TTC549 (cell line): ENCODE results near the gene PAX5.

Experiments
- FAIRE-seq: peaks from 2 replicates; lab custom pipeline; 2012; peaks lifted over from hg19 to GRCh38; lab: Jason Lieb, UNC

PAX5 gene

DNA sequence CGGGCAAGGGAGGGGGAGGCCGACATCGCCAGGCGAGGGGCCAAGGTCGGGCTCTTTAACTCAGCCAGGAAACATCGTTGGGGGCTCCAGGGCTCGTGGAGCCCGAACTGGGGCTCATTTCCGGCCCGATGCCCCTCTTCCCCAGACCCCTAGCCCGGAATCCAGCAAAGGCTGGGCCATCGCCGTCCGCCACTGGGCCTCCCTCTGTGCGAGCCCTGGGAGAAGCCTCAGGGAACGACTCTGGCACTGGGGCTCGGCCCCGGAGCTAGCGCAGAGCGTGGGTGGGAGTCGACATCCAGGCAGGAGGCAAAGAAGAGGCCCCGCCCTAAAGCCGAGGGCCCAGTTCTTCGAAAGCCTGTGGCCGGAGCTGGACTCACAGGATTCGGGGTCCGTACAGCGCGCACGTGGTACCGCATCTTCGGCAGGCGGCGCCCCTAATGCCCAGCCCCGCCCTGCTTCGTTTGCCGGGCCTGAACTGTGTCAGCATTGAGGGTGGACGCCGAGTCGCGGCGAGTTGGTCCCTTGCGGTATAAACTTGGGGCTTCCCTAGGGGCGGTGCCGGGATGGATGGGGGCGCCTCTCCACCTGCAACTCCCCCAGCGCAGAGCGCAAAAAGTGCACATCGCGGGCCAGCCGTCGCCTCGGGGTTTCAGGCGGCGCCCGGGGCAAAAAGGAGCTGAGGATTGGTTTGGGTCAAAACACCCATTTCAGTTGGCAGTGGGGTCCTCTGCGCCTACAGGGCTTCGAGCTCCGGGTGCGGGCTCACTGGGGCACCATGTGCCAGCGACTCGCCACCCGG lies 3.6 kb upstream of the PAX5 start:
- FAIRE-seq: no peak

DNA sequence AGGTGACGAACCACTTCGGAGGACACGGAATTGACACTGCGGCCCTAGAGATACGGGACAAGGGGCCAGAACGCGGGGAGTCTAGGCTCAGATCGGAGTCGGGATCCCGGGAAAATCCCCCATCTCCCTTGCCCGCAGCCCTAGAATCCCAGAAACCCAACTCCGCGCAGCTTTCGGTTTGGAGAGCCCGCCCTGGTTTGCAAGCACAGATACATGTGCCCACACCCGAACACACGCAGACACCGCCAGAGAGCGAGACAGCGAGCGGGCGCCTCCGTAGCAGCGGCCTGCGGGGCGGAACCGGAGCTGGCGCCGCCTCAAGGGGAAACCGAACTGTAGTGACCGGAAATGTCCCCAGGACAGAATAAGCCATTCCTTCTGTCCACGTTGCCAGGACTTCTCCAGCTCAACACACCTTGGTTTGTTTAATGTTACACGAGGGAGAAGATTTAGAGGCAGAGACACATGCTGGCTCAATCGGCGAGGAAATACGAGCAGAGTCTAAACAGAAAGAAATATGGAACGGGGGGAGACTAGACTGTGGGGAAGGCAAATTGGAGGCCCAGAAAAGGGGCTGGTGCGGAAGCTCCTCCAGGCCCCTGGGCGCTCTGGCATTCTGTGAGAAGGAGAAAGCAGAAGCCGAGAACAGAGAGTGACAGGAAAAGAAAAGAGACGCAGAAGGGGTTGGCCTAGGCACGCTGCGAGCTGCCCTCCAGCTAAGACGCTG lies 2.9 kb upstream of the PAX5 start:
- no peak for FAIRE-seq

DNA sequence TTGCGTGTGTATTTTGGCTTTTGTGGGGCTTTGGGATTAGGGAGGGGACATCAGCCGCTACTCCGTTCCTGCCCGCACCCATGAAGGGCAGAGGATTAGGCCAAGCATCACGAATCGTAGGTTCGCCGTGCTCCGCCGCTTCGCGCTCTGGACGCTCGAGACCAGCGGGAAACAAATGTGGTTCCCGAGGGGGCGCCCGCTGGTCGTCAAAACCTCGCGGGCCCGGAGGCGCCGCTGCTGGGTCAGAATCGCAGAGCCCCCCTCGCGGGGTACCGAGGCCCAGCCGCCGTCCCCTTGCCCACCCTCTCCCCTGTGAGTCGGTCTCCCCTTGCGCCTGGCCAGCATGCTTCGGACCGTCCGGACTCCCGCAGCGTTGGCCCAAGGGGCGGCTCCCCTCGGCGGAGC lies 2.3 kb upstream of the PAX5 start:
- FAIRE-seq: no peak

DNA sequence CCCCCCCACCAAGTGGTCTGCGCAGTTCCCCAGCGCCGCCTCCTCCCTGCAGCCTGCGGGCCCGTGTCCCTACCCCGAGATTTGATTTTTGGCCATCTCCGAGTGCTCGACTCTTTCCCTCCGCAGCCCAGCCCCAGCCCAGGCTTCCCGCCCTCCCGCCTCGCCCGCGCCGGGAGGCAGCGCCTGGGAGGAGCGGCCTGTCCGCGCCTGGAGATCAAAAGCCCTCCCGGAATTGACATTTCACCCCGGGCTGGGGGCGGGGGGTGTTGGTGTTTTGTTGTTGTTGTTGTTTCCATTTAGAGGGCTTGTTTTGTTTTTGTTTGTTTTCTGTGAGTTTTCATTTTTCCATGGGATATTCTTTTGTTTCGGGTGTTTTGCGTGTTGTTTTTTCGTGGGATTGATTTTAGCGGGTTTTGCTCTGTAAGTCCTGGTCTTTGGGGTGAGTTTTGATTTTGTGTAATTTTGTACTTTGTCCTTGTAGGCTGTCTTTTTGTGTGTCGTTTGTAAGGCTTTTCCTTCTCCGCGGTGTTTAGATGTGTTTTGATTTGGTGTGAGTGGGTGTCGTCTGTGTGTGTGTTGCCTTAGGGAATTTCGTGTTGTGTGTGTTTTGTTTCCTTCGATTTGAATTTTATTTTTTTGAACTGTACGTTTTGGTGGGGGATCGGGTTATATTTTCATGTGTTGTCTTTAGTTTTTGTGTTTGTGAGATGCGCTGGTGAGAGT lies 1.7 kb upstream of the PAX5 start:
- no peak for FAIRE-seq

DNA sequence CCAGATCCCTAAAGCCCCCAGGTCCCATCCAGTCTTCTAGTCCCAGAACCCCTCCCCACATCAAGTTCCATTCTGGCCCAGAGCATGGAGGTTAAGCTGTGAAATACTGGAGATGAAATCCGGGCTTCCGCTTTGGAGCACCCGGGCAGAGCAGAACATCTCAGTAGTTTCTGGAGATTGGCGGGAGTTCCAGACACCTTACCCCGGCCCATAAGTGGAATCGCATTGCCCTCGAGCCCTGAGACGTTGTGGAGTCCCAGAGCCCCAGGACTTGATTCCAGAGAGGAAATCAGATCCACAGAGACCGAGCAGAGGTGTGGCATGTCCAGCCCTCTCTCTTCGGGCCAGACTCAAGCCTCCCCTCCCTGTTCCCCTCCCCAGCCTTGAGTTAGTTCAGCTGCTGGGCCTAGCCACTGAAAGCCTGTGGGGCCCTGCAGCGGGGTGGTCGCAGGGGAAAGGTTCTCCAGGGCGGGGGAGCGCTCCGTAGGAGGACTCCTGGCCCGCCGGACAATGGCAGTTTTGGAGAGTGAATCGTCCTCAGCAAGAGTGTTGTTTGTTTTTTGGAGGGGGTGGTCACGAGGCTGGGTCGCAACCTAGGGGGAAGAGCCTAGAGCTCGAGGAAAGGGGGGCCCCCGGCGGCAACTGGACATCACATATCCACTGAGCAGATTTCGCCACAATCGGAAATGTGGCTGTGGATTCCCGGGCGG lies 1.0 kb upstream of the PAX5 start:
- FAIRE-seq: no peak

DNA sequence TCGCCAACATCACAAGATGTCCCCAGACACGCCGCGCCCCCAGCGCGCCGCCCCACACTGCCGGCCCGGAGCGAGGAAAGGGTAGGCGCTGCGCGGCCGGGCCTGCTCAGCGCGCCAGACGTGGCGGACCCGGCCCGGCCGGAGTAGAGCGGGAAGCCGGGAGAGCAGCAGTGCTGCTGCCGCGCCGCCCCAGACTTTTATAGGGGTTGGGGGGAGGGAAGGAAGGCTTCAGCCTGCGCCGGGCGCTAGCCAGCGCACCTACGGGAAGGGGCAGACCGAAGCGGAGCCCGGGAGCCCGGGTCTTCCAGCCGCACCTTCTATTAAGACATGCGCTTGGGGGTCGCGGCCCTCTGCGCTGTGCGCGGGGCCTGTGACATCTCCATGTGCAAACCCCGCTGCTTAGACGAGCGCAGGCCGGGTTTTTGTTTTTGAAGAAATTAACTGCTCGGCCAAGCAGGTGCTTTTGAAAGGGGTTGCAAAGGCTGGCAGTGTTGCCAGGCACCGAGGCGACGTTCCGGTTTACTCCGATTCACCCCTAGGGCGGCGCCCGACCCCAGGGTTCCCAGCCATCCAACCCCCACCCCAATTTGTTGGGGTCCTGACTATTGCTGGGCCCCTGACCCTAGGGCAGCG lies 353 bp upstream of the PAX5 start:
- no peak for FAIRE-seq

DNA sequence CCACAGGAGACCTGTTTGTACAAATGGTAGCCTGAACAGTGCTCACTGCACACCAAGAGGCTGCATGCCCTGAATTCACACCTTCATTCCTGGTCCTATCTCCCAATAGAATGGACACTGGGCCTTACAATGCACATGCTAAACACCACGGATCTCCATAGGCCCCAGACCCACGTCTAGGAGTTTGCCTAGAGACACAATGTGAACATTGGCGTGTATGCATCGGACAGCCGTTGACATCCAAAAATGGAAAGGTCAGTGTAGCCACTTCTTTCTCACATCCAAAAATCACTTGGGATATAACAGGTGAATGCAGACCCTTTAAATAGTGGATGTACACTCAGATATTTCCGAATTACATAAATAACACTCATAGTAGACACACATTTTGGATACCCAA lies 927 bp downstream of the PAX5 start:
- FAIRE-seq: no peak

DNA sequence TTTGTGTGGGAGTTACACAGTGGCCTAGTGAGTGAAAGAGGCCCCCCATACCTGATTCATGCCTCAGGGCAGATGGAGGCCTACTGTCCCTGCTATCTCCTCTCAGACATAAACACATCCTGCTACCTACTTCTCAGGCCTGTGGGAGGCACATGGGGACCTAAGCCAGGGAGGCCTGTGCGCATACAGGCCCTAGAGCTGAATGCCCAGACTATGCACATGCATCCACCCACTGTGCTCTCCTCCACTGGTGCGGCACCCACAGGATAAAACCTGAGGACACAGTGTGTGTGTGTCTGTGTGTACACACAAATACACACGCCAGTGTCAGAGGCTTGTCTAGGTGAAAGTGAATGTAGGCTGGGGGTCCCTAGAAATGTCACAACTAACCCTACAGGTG lies 1.4 kb downstream of the PAX5 start:
- FAIRE-seq: no peak

DNA sequence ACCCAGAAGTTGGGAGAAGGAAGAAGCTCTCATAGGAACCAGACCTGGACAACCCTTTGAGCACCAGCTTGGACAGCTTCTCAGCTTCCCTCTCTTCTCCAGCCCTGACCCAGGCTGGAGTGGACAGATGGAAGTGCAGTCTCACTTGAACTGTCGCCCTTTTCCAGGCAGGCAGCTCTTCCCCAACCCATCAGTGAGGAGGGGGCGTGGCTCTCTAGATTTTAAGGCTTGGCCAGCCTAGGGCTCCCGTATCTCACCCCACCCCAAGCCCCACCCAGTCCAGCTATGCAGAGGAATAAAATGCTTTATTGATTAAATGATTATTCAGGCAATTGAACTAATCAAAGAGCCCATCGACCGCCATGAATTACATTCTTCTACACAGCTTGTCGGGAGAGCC lies 2.2 kb downstream of the PAX5 start:
- FAIRE-seq: no peak

DNA sequence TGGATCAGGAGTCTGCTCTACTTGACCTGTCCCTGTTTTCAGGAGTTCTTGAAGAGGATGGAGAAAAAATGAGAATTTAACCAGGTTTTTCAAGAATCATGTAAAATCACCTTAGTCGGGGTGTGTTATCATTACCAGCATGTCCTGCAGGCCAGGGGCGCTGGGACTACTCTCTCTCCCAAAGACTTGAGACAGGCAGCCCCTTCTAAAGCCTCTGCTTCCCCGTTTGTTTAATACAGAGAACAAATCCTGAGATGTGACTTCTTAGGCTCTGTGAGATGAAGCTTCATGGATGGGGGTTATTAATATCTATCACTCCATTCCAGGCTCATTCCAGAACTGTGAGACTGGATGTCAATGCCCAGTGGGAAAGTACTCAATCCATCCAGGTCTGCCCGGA lies 3.0 kb downstream of the PAX5 start:
- no peak for FAIRE-seq

DNA sequence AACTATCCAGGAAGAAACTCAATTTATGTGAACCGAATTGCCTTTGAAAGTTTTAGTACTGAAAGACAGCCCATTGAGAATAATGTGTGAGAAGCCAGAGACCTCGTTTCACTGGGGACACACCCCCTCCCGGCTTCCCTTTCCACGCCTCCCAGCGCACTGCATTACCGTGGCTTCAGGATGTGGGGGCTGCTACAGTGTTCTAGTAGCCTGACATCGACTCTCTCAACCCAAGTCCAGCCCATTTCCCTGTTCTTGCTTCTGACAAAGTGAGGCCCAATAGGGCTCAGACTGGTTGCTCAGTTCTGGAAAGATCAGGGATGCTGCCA lies 3.5 kb downstream of the PAX5 start:
- FAIRE-seq: no peak

DNA sequence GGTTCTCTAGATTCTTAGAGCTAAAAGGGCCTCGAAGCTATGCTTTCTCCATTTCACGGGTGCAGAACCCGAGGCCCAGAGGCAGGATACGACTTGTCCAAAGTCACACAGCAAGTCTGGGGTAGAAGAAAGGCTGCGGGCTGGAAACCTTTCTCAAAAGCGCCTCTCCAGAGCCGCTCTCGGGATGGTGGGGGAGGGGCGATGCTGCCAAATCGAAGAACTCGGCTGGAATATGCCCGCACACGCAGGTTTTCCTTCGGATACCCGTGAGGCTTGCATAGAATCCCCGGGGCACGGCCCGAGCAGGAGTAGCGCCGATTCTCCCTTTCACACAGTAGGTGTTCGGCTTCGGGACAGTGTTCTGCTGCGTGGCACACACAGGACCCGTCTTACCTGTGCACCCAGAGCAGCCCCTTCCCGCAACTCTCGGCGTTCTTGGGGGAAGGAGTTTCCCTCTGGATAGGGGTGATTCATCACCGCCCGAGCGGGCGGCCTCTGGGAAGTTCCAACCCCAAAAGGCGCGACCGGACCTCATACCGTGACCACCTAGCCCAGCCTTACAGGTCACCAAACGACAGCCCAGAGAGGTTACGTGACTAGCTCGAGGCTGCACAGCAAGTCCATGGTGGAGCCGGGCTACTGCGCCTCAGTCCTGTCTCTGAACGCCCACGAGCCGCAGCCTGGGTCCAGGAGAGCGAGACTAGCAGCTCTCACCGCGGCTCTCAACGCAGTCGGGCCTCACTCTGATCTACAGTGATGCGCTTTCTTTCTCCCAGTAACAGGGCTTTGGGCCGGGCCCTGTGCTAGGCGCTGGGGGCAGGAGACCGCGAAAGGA lies 4.1 kb downstream of the PAX5 start:
- FAIRE-seq: no peak

DNA sequence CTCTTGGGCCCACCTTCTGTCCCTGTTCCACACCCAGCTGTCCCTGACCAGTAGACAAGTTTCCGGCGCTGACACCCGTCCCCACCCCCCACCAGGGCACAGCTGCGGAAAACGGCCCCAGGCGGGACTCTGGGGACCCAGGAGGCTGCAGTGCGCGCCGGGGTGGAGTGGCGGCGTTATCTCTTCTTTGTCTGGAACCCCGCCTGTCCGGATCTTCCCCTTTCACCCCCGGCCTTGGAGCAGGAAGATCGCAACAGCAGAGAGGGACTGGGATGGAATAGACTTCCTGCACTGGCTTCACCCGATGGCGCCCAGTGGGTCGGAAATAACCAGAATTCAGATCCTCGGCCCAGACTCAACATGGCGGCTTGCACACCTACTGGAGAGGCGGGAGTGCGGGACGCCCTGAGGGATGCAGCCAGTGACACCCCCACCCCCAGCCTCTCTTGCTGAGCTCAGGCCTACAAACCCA lies 4.7 kb downstream of the PAX5 start:
- FAIRE-seq: no peak

DNA sequence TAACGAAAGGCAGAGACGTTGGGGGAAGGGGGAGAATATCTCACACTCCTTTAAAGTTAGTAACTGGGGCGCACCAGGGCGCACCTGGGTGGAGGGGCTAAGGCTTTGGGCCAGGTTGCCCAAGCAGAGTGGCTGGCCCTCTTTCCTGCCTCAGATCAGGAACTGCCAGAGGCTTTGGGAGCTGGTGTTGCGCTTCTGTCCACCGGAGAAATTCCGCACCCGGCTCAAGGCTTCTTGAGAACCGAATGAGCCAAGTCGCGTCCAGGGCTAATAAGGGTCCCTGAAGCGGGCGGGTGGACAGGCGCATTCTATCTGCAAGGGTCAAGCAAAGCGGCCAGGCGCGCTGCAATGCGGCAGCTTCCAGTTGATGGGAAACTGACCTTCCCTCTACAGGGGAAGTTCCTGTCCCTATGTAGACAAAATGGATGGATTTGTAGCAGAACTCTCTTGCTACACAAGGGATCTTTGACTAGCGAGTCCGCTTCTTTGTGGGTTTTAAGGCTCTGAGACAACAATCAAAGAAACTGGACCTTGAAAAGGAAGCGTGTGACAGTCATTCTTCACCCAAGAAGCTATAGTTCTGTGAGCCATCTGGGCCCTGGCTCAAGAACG lies 5.5 kb downstream of the PAX5 start:
- FAIRE-seq: no peak

DNA sequence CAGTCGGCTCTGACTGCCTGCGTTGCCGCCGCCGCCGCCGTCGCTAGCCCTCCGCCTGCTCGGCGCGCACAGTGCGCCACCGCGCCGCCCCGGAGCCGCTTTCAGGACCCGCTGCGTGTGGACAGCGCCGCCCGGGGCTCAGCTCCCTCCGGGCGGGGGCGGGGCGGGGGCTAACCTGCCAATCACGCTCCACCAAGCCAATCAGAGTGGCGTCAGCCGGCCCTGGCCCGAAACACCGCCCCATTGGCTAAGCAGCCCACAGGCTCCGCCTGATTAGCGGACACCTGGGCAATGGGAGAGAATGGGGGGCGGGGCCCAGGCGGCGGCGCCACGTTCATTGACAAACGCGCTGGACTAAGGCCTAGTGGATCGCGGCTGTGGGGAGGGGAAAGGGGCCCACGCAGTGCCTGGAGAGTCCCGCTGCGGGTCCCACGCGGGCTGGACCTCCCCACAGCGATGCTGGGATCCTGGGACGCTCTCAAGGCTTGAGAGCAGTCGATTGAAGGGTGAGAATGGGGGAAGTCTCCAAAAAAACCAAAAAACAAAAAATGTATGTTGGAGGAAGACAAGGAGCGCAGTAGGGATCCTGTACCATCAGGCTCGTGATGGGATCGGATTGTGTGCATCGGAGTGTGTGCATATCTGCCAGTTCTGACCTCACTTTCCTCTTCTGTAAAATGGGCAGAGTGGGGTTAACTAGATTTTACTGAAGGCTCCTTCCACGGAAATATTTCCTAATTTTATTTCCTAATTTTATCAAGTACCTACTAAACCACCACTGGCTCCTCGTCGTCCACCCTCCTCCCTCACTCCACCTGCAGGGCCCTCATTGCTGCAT lies 6.3 kb downstream of the PAX5 start:
- FAIRE-seq: peak; percentile 17

DNA sequence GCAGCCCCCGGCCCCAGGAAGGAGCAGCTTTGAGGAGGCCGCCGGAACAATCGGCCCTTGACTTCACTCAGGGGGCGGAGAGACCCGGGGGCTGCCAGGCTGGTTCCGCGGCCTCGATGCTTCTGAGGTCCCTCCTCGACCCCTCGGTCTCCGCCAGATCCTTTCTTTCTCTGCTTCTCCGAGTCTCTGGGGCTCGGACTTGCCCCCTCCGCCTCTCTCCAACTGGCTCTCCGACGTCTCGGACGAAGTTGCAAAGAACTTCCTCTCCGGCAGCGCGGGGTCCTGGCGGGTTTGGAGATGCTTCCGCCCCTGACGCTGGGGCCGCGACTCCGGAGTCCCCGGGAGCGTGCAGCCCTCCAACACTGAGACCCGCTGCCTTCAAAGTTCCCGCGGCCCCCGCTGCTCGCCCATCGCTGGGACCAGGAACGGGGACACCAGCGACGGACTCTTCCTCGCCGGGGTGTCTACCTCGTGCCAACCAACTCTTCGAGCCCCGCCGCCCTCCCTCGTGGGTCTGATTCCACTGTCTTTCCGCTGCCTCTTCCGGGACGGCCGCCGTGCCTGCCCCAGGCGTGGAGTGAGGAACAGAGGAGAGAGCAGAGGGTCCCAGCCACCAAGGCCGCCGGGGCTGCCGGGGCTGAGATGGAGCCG lies 7.0 kb downstream of the PAX5 start:
- FAIRE-seq: no peak

DNA sequence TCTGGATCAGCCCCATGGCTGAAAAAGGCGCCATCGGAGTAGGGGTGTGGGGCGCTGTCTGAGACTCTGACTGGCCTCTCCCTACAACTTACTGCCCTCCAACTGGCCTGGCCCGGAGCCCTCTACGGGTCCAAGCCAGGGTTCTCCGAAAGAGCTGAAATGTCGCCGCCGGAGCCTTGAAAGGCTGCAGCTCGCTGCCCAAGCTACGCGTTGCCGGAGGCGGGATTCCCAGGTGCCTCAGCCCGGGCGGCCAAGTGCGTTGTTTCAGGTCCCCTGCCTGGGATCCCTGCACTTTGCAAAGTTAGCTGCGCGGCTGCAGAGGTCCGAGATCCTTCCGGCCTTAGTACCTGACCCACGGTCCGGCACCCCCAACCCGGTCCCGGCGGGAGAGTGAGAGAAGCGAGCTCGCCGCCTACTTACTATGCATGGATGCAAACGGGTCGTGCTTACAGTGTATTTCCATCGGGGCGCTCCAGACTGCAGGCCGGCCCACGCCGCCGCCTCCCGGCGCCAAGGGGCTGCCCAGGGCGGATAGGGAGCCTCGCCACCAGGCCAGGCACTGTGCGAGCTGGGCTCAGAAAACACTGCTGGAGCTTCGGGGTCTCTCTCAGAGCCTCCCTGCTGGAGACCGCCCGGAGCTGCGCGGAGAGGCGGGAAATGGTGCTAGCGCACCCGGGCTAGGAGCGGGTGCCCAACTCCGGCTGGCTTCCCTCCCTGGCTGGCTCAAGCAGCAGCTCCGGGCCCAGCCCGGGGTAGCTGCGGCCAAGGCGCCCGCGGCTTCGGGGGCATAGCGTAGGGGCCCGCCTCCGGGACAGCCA lies 7.7 kb downstream of the PAX5 start:
- no peak for FAIRE-seq

DNA sequence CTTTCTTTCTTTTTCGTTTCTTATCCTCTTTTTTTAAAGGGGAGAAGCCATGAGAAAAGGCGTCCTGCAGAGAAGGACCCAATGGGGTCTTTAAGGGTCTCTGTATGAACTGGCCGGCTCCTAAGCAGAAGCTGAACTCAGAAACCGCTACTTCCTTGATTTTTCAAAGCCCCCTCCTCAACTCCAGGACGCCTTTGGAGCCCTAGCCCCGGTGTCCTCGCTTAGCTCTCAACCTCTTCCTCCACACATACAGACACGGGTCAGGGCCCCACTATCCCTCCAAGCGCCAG lies 8.3 kb downstream of the PAX5 start:
- FAIRE-seq: no peak
